GM13977 (cell line): ENCODE measurements around the gene IFI27L1.

Experiments used
- DNase-seq: peaks from one replicate; pipeline ENCODE4 v3.0.0; 2012; ENCODE audit warnings: low spot score
- in situ Hi-C: fragments of 300-500 bp; cut with MboI; formaldehyde crosslinking; loops from one replicate; pipeline ENCODE4 v1.12.0; 2022; ENCODE audit warnings: low sequenced_read_pairs, low pct_unique_long_range_greater_than_20kb, mixed read lengths, inconsistent platforms; ENCODE audit not compliant: unreplicated experiment
- TF ChIP-seq, protein P1 (sequence below): IDR thresholded peaks from 2 replicates; pipeline ENCODE4 v1.5.1; 2012; ENCODE audit warnings: mild to moderate bottlenecking, control low read depth; ENCODE audit not compliant: insufficient read depth; ENCODE audit errors: extremely low read depth, missing control alignments

Gene IFI27L1

DNA sequence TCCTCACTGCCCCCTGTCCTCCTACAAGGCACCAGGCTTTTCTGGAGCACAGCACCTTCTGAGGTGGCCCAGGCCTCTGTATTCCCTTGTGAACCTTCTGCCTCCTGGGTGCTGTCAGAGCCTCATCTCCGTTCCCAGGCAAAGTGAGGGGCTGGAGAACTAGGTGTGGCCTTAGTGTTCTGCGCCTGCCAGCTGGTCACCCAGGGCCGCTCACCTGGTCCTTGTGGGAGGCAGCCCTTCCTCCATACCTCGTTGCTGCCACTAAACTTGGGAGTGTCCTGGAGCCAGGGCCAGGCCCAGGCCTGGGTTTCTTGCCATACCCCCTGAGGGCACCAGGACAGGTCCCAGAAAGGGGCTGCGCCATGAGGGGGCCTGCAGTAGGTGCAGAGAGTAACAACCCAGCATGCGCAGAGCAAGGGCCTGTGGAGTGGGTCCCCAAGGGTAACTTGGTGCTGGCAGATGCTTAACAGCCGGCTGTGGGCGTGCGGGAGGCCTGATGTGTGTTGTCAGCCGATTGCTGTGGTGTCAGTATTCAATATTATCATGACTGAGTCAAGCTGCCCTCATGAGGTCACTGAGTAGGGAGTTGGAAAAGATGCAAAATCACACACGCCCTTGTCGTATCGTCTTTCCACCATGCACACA, 37.9 kb upstream of the IFI27L1 start:
- no peak for DNase-seq
- in situ Hi-C loops = loop anchor here (25.0 kb wide), 1 partner anchor 94 kb away; the partner anchor contains the start of gene IFI27L2
- TF ChIP-seq, protein P1, sequence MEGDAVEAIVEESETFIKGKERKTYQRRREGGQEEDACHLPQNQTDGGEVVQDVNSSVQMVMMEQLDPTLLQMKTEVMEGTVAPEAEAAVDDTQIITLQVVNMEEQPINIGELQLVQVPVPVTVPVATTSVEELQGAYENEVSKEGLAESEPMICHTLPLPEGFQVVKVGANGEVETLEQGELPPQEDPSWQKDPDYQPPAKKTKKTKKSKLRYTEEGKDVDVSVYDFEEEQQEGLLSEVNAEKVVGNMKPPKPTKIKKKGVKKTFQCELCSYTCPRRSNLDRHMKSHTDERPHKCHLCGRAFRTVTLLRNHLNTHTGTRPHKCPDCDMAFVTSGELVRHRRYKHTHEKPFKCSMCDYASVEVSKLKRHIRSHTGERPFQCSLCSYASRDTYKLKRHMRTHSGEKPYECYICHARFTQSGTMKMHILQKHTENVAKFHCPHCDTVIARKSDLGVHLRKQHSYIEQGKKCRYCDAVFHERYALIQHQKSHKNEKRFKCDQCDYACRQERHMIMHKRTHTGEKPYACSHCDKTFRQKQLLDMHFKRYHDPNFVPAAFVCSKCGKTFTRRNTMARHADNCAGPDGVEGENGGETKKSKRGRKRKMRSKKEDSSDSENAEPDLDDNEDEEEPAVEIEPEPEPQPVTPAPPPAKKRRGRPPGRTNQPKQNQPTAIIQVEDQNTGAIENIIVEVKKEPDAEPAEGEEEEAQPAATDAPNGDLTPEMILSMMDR = no peak

DNA sequence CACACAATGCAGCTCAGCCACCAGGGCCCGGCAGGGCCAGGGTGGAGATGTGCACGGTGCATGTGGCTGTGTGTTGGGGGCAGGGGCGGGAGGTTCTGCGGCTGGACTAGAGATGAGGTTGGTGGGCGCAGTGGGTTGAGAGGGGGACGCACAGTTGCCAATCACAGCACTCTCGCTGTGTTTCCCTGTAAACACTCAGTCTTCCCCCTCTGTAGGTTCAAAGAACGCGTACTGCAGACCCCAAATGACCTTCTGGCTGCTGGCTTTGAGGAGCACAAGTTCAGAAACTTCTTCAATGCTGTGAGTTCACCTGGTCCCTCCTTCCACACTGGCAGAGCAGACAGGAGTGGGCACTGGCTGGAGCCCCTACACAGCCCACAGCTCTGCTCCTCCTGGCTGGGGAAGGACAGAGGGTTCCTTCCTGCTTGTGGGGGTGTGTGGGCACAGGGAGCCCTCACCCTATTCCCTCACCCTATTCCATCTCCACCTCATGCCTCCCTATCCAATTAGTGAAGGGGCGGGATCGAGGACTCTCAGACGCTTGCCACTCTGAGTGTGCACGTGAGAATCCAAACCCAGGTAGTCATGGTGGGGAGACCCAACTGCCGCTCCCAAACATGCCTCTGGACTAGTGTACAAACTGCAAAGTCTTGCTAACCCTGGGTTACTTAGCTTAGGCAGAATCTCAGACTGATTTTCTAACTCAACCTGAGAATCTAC, 37.2 kb upstream of the IFI27L1 start:
- TF ChIP-seq, protein P1 = no peak
- no peak for DNase-seq
- in situ Hi-C loops = loop anchor here (25.0 kb wide), 1 partner anchor 93 kb away; the partner anchor contains the start of gene IFI27L2

DNA sequence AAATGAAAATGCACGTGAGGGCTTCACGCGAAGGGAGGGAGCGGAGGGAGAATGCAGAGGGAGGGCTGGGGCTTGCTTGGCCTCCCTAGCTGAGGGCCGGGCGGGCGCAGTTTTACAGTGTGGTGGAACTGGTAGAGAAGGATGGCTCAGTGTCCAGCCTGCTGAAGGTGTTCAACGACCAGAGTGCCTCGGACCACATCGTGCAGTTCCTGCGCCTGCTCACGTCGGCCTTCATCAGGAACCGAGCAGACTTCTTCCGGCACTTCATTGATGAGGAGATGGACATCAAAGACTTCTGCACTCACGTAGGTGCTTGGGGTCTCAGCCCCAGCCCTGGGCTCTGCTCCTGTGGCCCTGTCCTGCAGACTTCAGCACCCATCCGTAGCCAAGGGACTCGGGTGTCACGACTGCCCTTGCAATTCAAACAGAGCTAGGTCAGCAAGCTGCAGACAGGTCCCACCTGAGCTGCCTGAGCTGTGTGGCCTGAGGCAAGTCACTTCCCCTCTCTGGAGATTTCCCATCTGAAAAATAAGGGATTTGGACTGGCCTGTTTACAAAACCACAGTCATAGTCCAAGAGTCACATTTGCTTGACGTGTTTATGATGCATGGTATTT, 36.5 kb upstream of the IFI27L1 start:
- DNase-seq = no peak
- in situ Hi-C loops = loop anchor here (25.0 kb wide), 1 partner anchor 93 kb away; the partner anchor contains the start of gene IFI27L2
- TF ChIP-seq, protein P1 = no peak

DNA sequence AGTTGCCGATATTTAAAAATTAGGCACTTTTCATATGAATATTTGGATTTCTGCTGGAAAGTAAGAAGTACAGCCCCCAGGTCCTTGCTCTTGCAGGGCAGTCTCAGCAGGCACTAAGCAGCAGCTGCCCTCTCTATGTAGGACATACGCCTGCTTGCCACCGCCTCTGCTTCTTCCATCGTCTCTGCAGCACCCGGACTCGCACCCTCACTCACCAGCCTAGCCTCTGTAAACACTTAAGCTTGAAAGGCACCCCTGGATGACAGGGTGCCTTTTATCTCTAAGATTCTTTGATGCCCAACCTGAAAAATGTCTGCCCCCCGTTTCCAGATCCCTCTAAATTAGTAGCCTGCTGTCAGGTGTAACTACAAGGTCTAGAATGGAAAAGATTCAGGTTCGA, 36.0 kb upstream of the IFI27L1 start:
- TF ChIP-seq, protein P1 = no peak
- no peak for DNase-seq
- in situ Hi-C loops = loop anchor here (25.0 kb wide), 1 partner anchor 92 kb away; the partner anchor contains the start of gene IFI27L2

DNA sequence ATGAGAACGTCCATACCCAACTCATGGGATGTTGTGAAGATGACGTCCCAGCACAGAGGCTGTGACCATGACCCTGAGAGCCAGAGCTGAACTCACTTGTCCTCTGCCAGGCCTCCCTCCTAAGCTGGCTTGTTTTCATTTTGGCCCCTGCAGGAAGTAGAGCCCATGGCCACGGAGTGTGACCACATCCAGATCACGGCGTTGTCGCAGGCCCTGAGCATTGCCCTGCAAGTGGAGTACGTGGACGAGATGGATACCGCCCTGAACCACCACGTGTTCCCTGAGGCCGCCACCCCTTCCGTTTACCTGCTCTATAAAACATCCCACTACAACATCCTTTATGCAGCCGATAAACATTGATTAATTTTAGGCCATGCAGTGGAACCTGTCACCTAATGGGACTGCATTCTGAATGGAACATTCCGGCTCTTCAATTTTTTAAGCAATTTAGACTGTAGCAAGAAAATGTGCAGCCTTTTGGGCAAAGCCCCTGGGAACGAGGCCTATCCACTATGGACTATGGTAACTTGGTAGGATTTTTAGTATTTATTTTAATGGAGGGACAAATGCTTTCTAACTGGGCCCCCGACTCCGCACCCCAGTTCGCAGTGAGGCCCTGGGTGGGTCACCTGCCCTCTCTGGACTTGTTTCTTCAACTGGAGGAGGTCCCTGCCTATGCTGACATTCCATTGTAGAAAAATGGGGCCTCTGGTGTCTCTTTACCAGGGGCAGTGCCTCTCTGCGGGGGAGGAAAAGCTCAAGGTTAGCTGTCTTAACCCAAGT, 35.4 kb upstream of the IFI27L1 start:
- in situ Hi-C loops = loop anchor here (25.0 kb wide), 1 partner anchor 92 kb away; the partner anchor contains the start of gene IFI27L2
- TF ChIP-seq, protein P1 = no peak

More for the DNA sequence above, 35.4 kb upstream of the IFI27L1 start:
- no peak for DNase-seq
